A549 (cell line): ENCODE measurements around the gene PRKRIP1. TPM values are rescaled to one million over a fixed set of nuclear protein-coding genes. Genes with fewer than 3 reads are reported as not detected.

ENCODE experiments used
- ATAC-seq, 2 experiments: fragments of 200-7000 bp in 1 of 2; fragments of >200 bp in 1 of 2; cut with Nextera tagmentation in 1 of 2; cut with Tn5 transposase in 1 of 2; 3 replicates each; pipeline versions ENCODE4 v1.8.0 to v1.9.1; 2018 to 2020; ENCODE audit warnings: mild to moderate bottlenecking in 1 of 2, moderate library complexity in 1 of 2
- CTCF ChIA-PET: fragments of 300-600 bp; sonication (Branson Sonifier 250); formaldehyde crosslinking; extraction: SDS; loops from one replicate; lab custom pipeline; 2021; ENCODE audit warnings: antibody characterized with exemption, inconsistent platforms; lab: Yijun Ruan, JAX
- POLR2A ChIA-PET: fragments of 350-600 bp; formaldehyde crosslinking; extraction: SDS; loops from one replicate; lab custom pipeline; 2021; ENCODE audit warnings: antibody characterized with exemption, inconsistent platforms; lab: Yijun Ruan, JAX
- DNase-seq, 2 experiments: peaks; one replicate each; pipeline versions ENCODE4 v3.0.0 to v3.0.0-alpha.2; 2011 to 2016; ENCODE audit warnings: low read depth in 1 of 2, low spot score in 1 of 2
- FAIRE-seq: peaks from 2 replicates; lab custom pipeline; 2011; peaks lifted over from hg19 to GRCh38; lab: Jason Lieb, UNC
- H3K27ac ChIP-seq, 2 experiments: fragments of >200 bp; sonication (Bioruptor Twin); formaldehyde crosslinking; 3 replicates each; pipeline ENCODE4 v1.5.1; 2016 to 2017
- H3K4me1 ChIP-seq: fragments of >200 bp; sonication (Bioruptor Twin); formaldehyde crosslinking; 3 replicates; pipeline ENCODE4 v1.6.1; 2016
- H3K4me2 ChIP-seq: fragments of >200 bp; sonication (Bioruptor Twin); formaldehyde crosslinking; 3 replicates; pipeline ENCODE4 v1.6.1; 2016
- H3K4me3 ChIP-seq: fragments of >200 bp; sonication (Bioruptor Twin); formaldehyde crosslinking; 3 replicates; pipeline ENCODE4 v1.5.1; 2016
- H3K9me3 ChIP-seq: fragments of >200 bp; sonication (Bioruptor Twin); formaldehyde crosslinking; 3 replicates; pipeline ENCODE4 v1.6.1; 2016
- ATOH8 ChIP-seq: fragments of 250-450 bp; sonication (Bioruptor Pico); IDR thresholded peaks from 2 replicates; pipeline ENCODE4 v1.5.0; 2020; ENCODE audit warnings: low read depth, mild to moderate bottlenecking, moderate library complexity
- CBX2 ChIP-seq: fragments of 200-600 bp; sonication (generic); IDR thresholded peaks from 2 replicates; pipeline ENCODE4 v1.6.1; 2016; ENCODE audit warnings: low read depth, mild to moderate bottlenecking, borderline replicate concordance
- CBX8 ChIP-seq: fragments of 200-600 bp; sonication (generic); IDR thresholded peaks from 2 replicates; pipeline ENCODE4 v1.6.1; 2016
- CEBPB ChIP-seq, 2 experiments: fragments of >200 bp in 1 of 2; sonication (Bioruptor Twin) in 1 of 2; formaldehyde crosslinking in 1 of 2; IDR thresholded peaks; 2 replicates each; pipeline ENCODE4 v1.6.1; 2012 to 2016
- CHD2 ChIP-seq: fragments of 150-350 bp; IDR thresholded peaks from 2 replicates; pipeline ENCODE4 v1.6.1; 2014; ENCODE audit warnings: low read length; ENCODE audit not compliant: partially characterized antibody
- CHD4 ChIP-seq: fragments of 200-600 bp; sonication (generic); IDR thresholded peaks from 2 replicates; pipeline ENCODE4 v1.6.1; 2016; ENCODE audit warnings: antibody characterized with exemption, mild to moderate bottlenecking, borderline replicate concordance
- CTCF ChIP-seq: fragments of >200 bp; sonication (Bioruptor Twin); formaldehyde crosslinking; IDR thresholded peaks from 3 replicates; pipeline ENCODE4 v1.5.1; 2016
- EHF ChIP-seq: fragments of 250-450 bp; sonication (Bioruptor Pico); IDR thresholded peaks from 2 replicates; pipeline ENCODE4 v1.5.0; 2020; ENCODE audit warnings: mild to moderate bottlenecking
- ESRRA ChIP-seq: fragments of 150-350 bp; IDR thresholded peaks from 2 replicates; pipeline ENCODE4 v1.6.1; 2014; ENCODE audit warnings: mild to moderate bottlenecking, low read length, borderline replicate concordance
- FOSB ChIP-seq: fragments of 250-450 bp; sonication (Bioruptor Pico); IDR thresholded peaks from 2 replicates; pipeline ENCODE4 v1.5.0; 2020; ENCODE audit warnings: mild to moderate bottlenecking, moderate library complexity
- FOXS1 ChIP-seq: fragments of 250-450 bp; sonication (Bioruptor Pico); IDR thresholded peaks from 2 replicates; pipeline ENCODE4 v1.5.0; 2020; ENCODE audit warnings: mild to moderate bottlenecking, moderate library complexity
- GATA3 ChIP-seq: IDR thresholded peaks from 2 replicates; pipeline ENCODE4 v1.6.1; 2012; ENCODE audit warnings: borderline replicate concordance
- JUNB ChIP-seq: fragments of >200 bp; sonication (Bioruptor Twin); formaldehyde crosslinking; IDR thresholded peaks from 2 replicates; pipeline ENCODE4 v1.6.1; 2016
- MAFK ChIP-seq: fragments of 450-650 bp; IDR thresholded peaks from 2 replicates; pipeline ENCODE4 v1.6.1; 2014; ENCODE audit not compliant: partially characterized antibody
- MYC ChIP-seq: IDR thresholded peaks from 2 replicates; pipeline ENCODE4 v1.6.1; 2012; ENCODE audit warnings: mild to moderate bottlenecking, inconsistent platforms, low read length, improper control_type of control experiment, borderline replicate concordance
- PHF8 ChIP-seq: fragments of 200-600 bp; sonication (generic); IDR thresholded peaks from 2 replicates; pipeline ENCODE4 v1.6.1; 2016; ENCODE audit warnings: low read depth, mild to moderate bottlenecking, antibody characterized with exemption, moderate library complexity, borderline replicate concordance
- POLR2A ChIP-seq: IDR thresholded peaks from 2 replicates; pipeline ENCODE4 v1.6.1; 2012; ENCODE audit warnings: mild to moderate bottlenecking, low read length
- POLR2AphosphoS2 ChIP-seq: conservative IDR thresholded peaks from 2 replicates; pipeline ENCODE4 v1.6.1; 2012; ENCODE audit warnings: low read length, improper control_type of control experiment, inconsistent platforms
- RAD21 ChIP-seq, 2 experiments: fragments of >200 bp in 1 of 2; sonication (Bioruptor Twin) in 1 of 2; formaldehyde crosslinking in 1 of 2; IDR thresholded peaks in 1 of 2; conservative IDR thresholded peaks in 1 of 2; 2 replicates in 1 of 2; 3 replicates in 1 of 2; pipeline ENCODE4 v1.6.1; 2012 to 2018; ENCODE audit warnings: inconsistent platforms in 1 of 2
- RARB ChIP-seq: fragments of 250-450 bp; sonication (Bioruptor Pico); IDR thresholded peaks from 2 replicates; pipeline ENCODE4 v1.8.0; 2021; ENCODE audit warnings: mild to moderate bottlenecking, moderate library complexity
- RCOR1 ChIP-seq: fragments of 150-350 bp; IDR thresholded peaks from 2 replicates; pipeline ENCODE4 v1.6.1; 2014; ENCODE audit warnings: antibody characterized with exemption, low read length, low read depth
- REST ChIP-seq: fragments of 200-600 bp; sonication (generic); IDR thresholded peaks from 2 replicates; pipeline ENCODE4 v1.6.1; 2016; ENCODE audit warnings: antibody characterized with exemption, mild to moderate bottlenecking, moderate library complexity
- RFX5 ChIP-seq: fragments of 450-650 bp; IDR thresholded peaks from 2 replicates; pipeline ENCODE4 v1.7.1; 2014; ENCODE audit warnings: antibody characterized with exemption, mild to moderate bottlenecking, moderate library complexity
- RNF2 ChIP-seq: fragments of 200-600 bp; sonication (generic); IDR thresholded peaks from 2 replicates; pipeline ENCODE4 v1.6.1; 2016; ENCODE audit warnings: low read depth, mild to moderate bottlenecking, antibody characterized with exemption, moderate library complexity, borderline replicate concordance
- SMC3 ChIP-seq: fragments of >200 bp; sonication (Bioruptor Twin); formaldehyde crosslinking; IDR thresholded peaks from 3 replicates; pipeline ENCODE4 v1.6.1; 2018; ENCODE audit warnings: inconsistent platforms
- SREBF2 ChIP-seq: fragments of 450-650 bp; IDR thresholded peaks from 2 replicates; pipeline ENCODE4 v1.6.1; 2014; ENCODE audit warnings: mild to moderate bottlenecking, moderate library complexity
- USF2 ChIP-seq: fragments of 450-650 bp; IDR thresholded peaks from 2 replicates; pipeline ENCODE4 v1.6.1; 2014; ENCODE audit warnings: antibody characterized with exemption
- ZNF302 ChIP-seq: fragments of 250-450 bp; sonication (Bioruptor Pico); IDR thresholded peaks from 2 replicates; pipeline ENCODE4 v1.9.0; 2021; ENCODE audit warnings: inconsistent platforms, mild to moderate bottlenecking, moderate library complexity
- WGBS: methylation state at CpG from one replicate; pipeline ENCODE4 v1.1.6; 2017; ENCODE audit errors: missing lambda C conversion rate; 5-methylcytosine and 5-hydroxymethylcytosine counted together
- polyA plus RNA-seq, 4 experiments: library from polyadenylated mRNA; depleted of rRNA in 3 of 4; stranded (reverse); fragments of >200 nt; fragmentation: RNase III in 1 of 4; extraction: RNeasy Plus Mini Kit Qiagen cat#74134 plus additional on column Dnase treatment in 1 of 4; gene quantifications; 2 replicates in 3 of 4; 3 replicates in 1 of 4; pipeline ENCODE4 v1.2.3, GENCODE V29; 2011 to 2017
- TF ChIP-seq, protein P1 (sequence below): fragments of >200 bp; sonication (Bioruptor Twin); formaldehyde crosslinking; IDR thresholded peaks from 2 replicates; pipeline ENCODE4 v1.6.1; 2016

PRKRIP1 gene
- polyA plus RNA-seq, 2 of the 4 experiments (the other 2 are of a cell fraction): 15.4 to 24.1 TPM

- no peak for FAIRE-seq
- CTCF ChIA-PET: interaction anchor here (1.0 to 1.4 kb wide), 4 partner anchors 12 to 54 kb away, joined by 3 to 5 read pairs (median 4); partner anchors contain the start of gene ALKBH4
Observed at GRCh38 chr7:102410123-102410522, 14.0 kb downstream of the PRKRIP1 start.

GRCh38 chr7:102410918-102411317, 14.8 kb downstream of the PRKRIP1 start:
- DNase-seq: no peak
- FAIRE-seq: no peak
- H3K9me3 ChIP-seq: no peaks in the 10 kb centered on the region
- no peak for ATAC-seq
- 97% methylated on average over 5 of the region's 5 CpGs for WGBS
- no peak overlapping the region for H3K4me3 ChIP-seq
- TF ChIP-seq SREBF2: no peak
- no peak for TF ChIP-seq REST
- no peak for TF ChIP-seq RNF2
- no peak for TF ChIP-seq RARB (CRISPR knock-in tag)
- no peak for TF ChIP-seq GATA3
- no peak for TF ChIP-seq MYC
- no peak for TF ChIP-seq POLR2AphosphoS2
- no peak for TF ChIP-seq EHF (CRISPR knock-in tag)
- no peak for TF ChIP-seq USF2
- no peak for TF ChIP-seq ATOH8 (CRISPR knock-in tag)
- no peak for TF ChIP-seq CBX8
- no peak for TF ChIP-seq RCOR1
- TF ChIP-seq CHD4: no peak
- CTCF ChIA-PET: interaction anchor here (0.6 to 1.4 kb wide), 3 partner anchors 11 to 143 kb away, joined by 3 to 5 read pairs (median 3); partner anchors contain the start of gene ALKBH4
- no peak overlapping the region for H3K4me2 ChIP-seq
- no peaks in the 10 kb centered on the region for H3K4me1 ChIP-seq
- POLR2A ChIA-PET: no interaction called here
- H3K27ac ChIP-seq: no peak overlapping the region

More at GRCh38 chr7:102410123-102410522, 14.0 kb downstream of the PRKRIP1 start:
- ATAC-seq: no peak
- TF ChIP-seq ESRRA (no peak), ZNF302 (CRISPR knock-in tag) (no peak), PHF8 (no peak)
- TF ChIP-seq, all 56 proteins: peak for 0
- no peak for DNase-seq
- 73% methylated on average over 6 of the region's 6 CpGs for WGBS
- H3K9me3 ChIP-seq: no peaks in the 10 kb centered on the region
- no peak overlapping the region for H3K4me2 ChIP-seq
- POLR2A ChIA-PET: no interaction called here
- H3K27ac ChIP-seq: no peak overlapping the region
- no peaks in the 10 kb centered on the region for H3K4me1 ChIP-seq
- no peak overlapping the region for H3K4me3 ChIP-seq

DNA sequence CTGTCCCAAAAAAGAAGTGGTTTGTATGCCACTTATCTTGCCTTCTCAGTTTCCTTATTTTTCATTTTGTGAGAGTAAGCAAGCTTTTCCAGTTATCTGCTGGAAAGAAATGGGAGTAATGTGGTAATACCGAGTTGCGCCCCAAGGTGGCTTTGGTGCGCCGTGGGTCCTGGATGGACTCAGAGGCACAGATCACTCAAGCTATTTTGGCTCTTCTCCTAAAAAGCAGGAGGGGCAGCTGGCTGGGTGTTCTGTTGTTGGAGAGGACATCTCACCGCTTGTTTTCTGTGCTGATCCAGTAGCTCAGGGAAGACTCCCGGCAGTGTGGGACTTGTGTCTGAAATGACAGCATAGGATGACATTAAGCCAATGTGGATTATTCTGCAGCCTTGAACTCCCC, 16.4 kb downstream of the PRKRIP1 start:
- ATAC-seq: peak; percentile 76 to 87
- DNase-seq: peak; percentile 46 to 64
- TF ChIP-seq SMC3 (0 out of 3 replicates have a peak, but pooled peaks have one; percentile 15), CTCF (peak; percentile 38), CHD2 (no peak), MAFK (no peak), CBX2 (no peak), RAD21 (conservative IDR thresholded peaks at IDR 0.05 in 1 of 2, IDR thresholded peaks at IDR 0.05 in 1 of 2) (peak; percentile 41 to 64), FOSB (CRISPR knock-in tag) (no peak), JUNB (no peak), POLR2A (no peak), RFX5 (no peak), FOXS1 (CRISPR knock-in tag) (no peak), CEBPB (IDR thresholded peaks at IDR 0.05) (no peak)
- TF ChIP-seq, protein P1, sequence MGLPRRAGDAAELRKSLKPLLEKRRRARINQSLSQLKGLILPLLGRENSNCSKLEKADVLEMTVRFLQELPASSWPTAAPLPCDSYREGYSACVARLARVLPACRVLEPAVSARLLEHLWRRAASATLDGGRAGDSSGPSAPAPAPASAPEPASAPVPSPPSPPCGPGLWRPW: no peak

More for the DNA sequence above, 16.4 kb downstream of the PRKRIP1 start:
- H3K27ac ChIP-seq: no peak overlapping the region
- no peaks in the 10 kb centered on the region for H3K9me3 ChIP-seq
- H3K4me3 ChIP-seq: no peak overlapping the region
- ChIA-PET POLR2A (interaction anchor here (0.8 kb wide), 2 partner anchors 17 to 21 kb away, joined by 3 to 4 read pairs; partner anchors contain the start of genes ORAI2 and PRKRIP1), CTCF (interaction anchor here (0.5 to 1.6 kb wide), 16 partner anchors 8 to 133 kb away, joined by 3 to 9 read pairs (median 4); no protein-coding TSS in a partner anchor)
- H3K4me2 ChIP-seq: no peak overlapping the region
- no peak for FAIRE-seq
- WGBS: 77% methylated on average over 6 of the region's 6 CpGs
- H3K4me1 ChIP-seq: no peaks in the 10 kb centered on the region
